HG03064 (cell line): ENCODE measurements around the gene GMDS.

Source experiments
- ATAC-seq: cut with Tn5 transposase; IDR thresholded peaks from one replicate; pipeline ENCODE4 v1.9.1; 2021; ENCODE audit warnings: low read depth; ENCODE audit not compliant: unreplicated experiment

Gene GMDS

DNA sequence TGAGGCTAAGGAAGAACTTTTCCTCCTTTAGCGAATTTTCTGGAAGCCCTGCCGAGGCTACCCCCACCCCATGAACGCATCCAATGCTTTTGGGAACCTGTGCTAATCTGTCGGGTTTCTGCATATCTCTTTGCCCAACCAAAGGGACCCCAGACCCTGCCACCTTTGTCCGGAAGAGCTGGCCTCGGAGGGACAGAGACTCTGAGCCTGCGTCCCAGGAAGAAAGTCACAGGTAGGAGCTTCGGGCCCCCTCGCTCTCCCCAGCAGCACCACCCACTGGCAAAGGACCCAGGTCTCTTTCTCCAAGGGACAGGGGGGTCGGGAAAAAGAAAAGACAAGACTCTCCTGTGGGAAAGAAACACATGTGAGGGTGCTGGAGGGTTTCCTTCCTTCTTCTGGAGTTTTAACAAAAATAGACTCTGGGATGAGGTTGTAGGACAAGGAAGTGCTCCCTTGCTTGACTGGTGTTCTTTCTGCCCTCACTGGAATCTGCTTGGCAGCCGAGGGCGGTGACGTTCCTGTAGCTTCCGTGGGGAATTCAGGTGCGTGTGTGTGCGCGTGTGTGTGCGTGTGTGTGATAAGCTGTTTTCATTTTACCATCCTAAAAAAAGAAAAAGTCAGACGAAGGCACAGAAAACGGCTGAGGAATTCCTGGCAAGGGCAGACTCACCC, 652.0 kb downstream of the GMDS start:
- ATAC-seq, result no peak

DNA sequence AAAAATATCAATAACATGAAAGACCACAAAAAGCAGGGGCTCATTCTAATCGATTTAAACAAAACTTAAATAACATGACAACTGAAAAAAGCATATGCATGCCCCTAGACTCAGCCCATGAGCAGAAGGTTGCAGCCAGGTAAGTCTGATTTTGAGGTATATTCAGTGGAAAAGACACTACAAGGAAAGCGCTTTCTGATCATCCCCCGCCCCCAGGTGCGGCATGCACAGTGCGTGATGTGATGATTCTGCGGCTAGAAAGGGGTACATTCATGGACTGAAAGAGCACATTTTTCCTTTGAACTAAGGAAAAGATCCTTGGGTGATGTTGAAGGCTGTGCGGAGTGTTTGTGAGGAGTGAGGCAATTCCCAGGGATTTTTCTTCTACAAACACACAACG, 652.6 kb downstream of the GMDS start:
- ATAC-seq, result no peak

DNA sequence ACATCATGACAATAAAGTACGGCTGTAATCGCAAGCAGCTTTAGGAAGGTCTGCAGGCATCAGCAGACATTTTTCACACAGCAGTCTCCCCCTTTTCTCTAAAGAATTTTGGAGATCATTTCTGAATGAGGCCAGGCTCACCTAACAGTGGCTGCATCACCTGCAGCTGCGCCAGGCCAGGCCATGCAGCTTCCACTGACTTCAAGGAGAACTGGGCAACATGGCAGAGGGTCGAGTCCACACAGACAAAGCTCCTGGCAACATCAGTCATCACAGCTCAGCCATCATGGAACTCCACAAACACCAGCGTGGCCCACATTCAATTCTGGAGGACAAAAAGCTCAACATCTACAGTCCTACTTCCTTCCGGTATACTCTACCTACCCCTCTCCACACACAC, 653.5 kb downstream of the GMDS start:
- no peak for ATAC-seq

DNA sequence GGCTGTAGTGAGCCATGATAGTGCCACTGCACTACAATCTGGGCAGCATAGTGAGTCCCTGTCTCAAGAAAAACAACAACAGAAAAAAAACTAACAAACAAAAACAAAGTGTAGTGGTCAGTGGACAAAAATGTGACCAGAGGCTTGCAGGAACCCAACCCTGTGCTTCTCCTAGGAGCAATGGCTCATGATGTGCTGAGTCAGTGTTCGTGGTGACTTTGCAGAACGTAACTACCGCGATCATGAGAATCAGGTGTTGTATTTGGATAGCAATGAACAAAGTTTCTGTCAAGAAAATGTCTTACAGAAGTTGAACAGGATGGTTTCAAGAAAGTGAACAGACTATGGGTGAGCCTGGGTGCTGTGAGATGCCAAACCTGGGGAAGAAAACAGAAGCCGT, 654.2 kb downstream of the GMDS start:
- ATAC-seq, result no peak

DNA sequence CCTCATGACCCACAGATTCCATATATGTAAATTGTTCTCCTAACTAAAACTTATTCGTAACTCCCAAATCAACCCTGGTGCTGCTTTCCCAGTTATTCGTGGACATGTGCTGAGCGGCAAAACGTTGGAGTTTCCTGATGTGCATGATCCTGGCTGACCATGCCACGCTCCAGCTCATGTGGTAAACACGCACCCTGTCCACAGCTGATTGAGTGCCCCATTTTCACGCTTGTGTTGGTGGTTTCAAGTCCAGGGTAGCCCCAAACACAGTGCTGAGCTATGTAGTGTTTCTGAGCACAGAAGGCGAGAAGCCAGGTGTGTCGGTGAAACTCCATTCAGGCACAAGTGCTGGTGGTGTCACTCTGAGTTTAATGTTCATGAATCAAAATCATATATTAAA, 654.8 kb downstream of the GMDS start:
- ATAC-seq, result no peak

DNA sequence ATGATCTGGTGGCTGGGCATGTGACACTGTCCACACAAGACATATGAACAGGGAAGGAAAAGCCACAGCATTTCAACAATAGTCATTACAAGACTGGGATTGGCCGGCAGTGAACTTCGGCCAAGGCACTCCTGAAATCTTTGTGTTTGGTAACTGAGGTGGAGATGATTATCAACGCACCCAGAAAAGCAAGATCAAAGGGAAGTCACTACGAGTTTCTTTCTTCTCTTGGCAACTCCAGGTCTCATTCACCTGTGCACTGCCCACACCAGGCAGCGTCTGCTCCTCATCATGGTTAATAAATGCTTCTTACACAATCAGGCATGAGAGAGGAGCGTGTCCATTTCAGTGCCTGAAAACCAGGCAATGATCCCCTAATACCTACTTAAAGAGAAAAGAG, 656.2 kb downstream of the GMDS start:
- ATAC-seq, result no peak

DNA sequence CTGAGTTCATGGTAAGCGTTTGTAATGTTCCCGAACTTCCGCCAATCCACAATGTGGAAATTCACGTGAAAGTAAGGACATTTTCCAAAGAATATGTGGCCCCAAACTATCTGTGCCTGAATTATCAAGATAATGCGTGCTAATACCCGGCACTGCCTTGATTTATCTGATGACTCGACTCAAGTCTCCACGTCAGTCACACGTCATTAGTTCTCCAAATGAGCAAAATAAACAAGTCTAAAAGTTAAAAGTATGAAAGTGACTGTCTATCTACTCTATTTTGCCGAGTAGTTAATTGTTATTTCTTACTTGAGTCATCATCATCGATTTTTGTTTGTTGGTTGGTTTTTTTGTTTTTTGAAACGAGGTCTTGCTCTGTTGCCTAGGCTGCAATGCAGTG, 657.4 kb downstream of the GMDS start:
- ATAC-seq, result no peak

DNA sequence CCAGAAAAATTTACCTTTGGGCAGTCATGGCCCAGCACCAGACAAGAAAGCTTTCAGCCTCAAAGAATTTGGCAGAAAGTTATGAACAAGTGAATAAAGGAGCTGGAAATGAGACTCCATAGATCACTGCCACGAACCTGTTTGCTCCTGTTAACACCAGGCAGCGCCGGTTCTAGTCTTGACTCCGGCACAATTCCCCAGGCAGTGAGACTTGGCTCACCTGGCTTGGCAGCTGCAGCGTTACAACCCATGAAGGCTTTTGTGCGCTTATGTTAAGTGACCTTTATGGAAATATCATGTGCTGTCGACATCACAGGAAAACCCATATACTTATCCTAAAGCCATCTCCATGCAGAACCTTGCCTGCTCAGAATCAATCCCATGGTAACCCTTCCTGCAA, 657.9 kb downstream of the GMDS start:
- no peak for ATAC-seq

DNA sequence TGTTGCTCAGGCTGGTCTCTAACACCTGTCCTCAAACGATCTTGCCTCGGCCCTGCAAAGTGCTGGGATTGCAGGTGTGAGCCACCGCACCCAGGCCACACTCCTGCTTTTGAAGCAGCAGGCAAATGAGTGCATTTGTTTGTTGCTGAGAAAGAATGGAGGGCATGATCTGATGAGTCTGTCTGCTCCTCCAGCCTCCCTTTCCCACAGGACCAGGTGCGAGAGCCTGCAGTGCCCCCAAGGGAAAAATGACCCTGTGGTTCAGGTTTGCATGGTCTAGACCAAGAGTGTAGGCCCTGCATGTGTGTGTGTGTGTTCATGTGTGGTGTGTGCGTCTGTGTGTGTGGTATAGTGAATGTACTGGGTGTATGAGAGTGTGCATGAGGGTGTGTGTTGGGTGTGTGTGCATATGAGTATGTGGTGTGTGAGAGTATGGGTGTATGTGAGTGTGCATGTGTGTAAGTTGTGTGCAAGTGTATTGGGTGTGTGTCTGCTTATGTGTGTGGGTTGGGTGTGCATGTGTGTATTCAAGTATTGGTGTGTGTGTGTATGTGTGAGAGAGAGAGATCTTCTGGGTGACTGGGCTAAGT, 658.4 kb downstream of the GMDS start:
- no peak for ATAC-seq

DNA sequence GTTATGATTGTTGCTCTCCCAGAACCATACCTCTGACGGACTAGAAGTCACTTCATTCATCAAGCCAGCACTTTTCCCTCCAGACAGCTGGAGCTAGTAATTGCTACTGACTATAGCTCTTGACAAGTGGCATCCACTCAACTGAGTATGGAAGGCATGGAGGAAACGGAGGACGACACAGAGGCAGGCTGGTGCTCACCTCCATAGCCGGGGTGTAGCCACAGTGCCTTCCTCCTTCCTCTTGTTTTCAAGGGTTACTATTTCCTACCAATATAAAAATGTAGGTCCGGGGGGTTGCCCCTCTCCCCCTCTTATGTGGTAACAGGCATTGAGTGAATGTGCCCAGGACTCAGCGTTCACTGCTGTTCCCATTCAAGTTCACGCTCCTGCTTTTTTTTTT, 659.1 kb downstream of the GMDS start:
- no peak for ATAC-seq

DNA sequence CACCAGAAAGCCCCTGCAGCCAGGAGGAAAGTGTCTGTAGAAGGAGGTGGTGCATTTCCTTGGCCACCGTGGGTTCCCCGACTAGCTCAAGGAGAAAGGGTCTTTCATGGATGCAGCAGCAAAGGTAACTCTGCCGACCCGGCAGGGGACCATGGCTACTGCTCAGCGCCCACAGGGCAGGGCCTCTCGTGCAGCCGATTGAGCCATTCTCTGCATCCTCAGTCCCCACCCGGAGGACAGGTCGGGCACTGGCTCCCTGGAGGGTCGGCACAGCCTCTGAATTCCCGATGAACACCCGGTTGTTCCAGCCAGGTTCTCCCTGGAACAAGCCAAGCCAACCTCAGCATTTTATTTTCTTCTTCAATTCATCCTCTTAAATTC, 659.7 kb downstream of the GMDS start:
- no peak for ATAC-seq

DNA sequence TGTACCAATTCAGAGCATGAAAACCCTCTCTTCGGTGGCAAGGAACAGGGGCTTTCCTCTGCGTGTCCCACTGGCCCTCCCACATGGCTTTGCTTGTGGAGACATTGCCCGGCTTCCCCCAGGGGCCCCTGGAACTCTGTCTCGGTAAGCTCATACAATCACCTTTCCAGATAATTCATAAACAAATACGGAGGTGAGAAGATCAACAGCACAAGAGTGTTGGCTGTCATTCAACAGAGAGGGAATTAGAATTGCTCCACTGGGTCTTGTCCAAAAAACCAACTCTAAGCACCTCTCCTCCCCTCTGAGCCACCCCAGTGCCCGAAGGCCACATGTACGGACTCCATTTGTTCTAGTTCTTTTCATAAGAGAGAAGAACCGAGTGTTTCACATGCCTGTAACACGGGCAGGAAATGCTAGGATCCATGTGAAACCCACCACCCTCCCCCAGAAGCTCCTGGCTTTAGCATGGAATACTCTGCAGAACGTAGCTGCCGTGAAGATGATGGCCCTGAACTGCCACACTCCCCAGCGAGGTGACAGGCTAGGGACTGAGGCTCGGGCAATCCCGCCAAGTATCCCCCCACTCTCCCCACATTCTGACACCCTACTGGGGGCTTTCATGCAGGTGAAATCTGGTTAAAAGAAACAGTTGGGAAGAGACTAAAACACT, 660.3 kb downstream of the GMDS start:
- ATAC-seq, result no peak

DNA sequence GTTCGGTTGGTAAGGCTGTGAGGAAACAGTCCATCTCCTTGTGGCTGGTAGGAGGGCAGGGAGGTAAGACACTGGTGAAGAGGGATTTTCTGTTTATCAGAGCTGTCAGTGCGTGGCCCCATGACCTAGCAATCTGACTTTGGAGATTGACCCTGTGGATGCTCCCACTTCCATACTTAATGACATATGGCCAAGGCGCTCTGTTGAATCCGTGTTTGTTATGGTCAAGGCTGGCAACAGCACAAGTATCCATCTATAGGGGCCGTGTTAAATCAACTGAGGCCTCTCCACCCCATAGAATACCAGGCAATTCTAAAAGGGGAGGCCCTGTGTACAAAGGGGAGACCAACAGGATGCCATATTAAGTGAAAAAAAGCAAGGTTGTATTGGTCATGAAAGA, 661.3 kb downstream of the GMDS start:
- ATAC-seq, result no peak

DNA sequence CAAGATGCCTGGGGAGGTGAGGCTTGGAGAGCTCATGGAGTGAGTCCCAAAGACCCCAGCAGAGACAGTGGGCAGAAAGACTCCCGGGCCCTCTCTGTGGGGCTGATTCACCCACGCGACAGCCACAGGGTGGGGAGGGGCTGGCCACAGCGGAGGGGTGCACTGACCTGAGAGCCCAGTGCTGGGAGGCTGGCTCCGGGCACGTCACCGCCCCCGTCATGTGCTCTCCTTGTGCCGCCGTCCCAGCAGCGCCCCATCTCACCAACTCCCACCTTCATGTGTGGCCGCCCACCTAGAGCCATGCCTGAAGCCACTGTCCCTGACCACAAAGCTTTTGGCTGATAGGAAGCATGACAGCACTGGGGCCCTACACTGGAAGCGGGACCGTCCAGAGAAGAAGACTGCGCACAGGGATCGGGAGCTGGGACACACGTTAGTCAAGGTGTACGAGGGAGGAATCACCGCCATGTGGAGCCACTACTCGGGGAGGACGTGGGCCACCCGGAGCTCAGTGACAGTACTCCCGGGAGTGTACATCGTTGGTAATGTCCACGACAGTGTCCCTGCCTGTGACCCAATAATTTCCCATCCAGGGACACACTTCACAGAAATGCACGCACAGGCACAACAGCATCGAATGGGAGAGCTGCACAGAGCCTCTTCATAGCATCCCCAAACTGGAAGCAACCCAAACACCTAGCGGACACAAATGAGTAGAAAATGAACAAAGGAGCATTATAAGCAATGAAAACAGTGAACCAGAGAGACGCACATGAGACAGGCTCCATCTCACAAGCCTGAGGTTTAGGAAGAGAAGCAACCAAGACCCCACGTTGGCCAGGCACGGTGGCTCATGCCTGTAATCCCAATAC, 664.0 kb downstream of the GMDS start:
- ATAC-seq, result no peak

DNA sequence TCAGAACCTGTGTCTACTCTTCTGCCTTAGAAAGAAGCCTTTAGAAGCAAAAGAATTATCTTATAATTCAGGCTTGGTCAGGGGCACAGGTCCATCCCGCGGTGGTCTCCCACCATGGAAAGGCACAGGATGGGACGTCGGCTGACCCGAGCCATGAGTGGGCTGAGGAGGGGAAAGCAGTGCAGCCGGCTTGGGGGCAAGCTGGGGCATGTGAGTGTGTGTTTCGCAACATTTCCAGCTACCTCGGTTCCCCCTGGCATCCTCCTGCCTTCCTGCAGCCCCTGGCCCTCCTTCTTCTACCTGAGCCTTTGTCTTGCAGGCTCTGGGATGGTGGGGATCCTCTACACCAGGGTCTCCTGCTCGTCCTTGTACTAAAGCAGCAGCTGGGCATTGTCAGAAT, 664.8 kb downstream of the GMDS start:
- no peak for ATAC-seq

DNA sequence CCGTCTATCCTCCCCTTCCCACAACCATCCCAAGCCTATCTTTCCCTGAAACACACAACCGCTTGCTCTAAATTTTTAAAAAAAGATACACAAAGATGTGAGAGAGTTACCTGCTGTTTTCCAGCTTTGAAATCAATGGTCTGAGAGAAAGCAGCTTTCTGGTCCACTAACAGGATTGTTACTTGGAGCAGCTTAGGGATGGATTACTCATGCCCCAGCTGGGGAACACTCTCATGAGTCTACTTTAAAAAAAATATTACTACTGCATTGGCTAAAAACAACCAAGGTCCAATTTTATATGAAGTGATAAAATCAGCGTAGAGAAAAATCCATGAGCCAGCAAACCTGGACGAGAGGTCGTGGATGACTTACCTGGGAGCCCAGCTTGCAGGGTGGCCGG, 665.3 kb downstream of the GMDS start:
- ATAC-seq, result no peak

DNA sequence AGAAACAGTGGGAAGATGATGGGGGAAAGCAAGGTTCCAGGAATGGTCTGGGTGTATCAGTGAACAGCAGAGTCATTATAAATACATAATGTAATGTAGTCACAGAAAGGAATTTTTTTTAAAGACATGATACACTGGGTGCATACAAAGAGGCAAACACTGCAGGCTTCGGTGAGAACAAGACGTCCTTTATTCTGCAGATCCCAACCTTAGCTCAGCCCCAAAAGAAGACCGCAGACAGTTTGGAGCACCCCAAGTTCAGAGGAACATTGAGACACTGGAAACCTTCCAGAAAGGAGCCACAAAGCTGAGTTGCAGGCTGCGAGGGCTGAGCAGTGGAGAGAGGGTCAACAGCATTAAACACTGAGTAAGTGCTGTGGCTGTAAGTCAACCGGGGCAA, 666.3 kb downstream of the GMDS start:
- ATAC-seq, result no peak

DNA sequence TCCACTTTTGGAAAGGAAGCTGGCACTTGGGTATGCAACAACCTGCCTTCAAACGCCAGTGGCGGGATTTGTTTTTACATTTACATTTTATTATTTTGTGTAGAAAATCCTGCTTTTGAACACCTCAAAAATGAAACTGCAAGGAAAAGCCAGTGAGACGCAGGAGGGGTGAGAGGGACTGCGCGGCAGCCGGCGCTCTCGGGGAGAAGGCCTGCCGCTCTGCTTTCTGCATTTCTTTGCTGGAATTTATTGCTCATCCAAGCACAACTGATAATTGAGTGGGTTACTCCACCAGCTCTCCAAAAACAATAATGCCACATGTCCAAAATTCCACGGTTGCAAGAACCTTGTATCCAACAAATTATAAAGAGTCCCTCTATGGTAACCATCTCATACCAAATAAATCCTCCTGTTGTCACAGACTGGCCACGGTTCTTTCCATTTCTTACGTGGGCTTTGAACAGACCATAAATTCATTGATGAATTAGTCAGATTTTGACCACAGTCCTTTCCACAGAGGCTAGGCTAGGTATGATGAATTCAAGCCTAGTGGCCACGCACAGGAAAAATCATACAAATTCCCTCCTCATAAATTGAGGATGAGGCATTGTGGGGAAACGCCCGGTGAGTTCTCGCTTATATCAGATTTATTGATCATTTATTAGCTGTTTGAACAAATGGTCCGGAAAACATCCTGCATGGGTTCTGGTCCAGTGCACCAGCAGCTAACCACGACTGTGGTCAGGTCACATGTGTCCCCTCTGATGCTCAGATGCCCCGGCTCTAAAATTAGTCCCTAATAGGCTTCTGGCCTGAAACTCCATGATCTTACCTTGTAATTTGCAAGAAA, 667.3 kb downstream of the GMDS start:
- no peak for ATAC-seq

DNA sequence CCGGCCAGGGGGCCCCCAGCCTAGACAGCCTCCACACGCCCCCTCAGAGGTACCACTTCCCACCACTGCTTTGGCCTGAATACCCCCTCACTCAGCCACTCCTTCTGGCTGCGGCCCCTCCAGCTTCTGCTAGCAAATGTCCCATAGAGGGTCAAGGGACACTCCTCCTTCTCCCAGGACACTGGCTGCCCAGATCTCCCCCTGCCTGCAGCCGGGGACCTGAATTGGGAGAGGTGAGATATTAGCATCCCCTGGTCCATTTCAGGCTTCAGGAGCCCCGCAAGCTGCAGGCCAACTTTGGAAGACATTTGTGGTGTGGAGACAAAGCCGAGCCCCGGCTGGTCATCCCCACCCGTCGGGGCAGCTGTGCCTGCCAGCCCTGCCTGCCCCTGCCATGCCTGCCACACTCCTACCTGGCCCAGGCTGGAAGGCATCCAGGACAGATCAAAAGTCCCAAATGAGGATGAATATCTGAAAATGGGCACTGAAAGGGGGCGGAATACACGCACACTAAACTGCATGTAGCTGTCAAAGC, 668.2 kb downstream of the GMDS start:
- ATAC-seq, result no peak

DNA sequence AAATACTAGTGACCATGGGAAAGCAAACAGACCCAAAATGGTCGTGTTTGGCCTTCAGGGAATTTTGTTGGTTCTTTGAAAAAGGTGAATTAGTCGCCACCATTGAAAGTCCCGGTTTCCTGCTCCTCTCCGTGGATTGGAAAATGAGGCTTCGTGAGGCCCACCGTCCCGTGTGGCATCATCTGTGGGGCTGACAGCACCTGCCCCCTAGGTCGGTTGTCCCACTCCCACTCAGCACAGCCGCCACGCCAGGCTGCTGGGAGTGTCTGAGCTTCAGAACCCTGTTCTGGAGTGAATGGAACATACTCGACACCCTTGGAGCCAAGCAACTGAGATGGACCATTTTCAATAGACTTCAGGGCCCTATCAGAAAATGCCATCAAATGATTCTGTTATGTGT, 668.7 kb downstream of the GMDS start:
- ATAC-seq, result no peak
